ENCODE measurements around the gene TPRG1L.

- TF ChIP-seq CTCF (IDR thresholded peaks at IDR 0.05; ENCODE audit: low read length), result no peak
- TF ChIP-seq EZH2 (optimal IDR thresholded peaks at IDR 0.05; ENCODE audit: low read depth, low read length), result no peak
- TF ChIP-seq EZH2phosphoT487 (IDR thresholded peaks at IDR 0.05; ENCODE audit: low read length), result no peak
Measured at GRCh38 chr1:3636080-3636479, 11.3 kb downstream of the TPRG1L start.

Data from MM.1S (cell line).